HG03378 (cell line): ENCODE results near the gene HOXA5.

ENCODE experiments used
- ATAC-seq: cut with Tn5 transposase; IDR thresholded peaks from one replicate; pipeline ENCODE4 v1.9.1; 2021; ENCODE audit warnings: mild to moderate bottlenecking, moderate library complexity; ENCODE audit not compliant: unreplicated experiment

The HOXA5 gene

GRCh38 chr7:27149842-27150567, 6.5 kb upstream of the HOXA5 start:
- no peak for ATAC-seq

GRCh38 chr7:27148756-27149641, 5.5 kb upstream of the HOXA5 start:
- ATAC-seq = no peak

- no peak for ATAC-seq
These were observed 4.7 kb upstream of the HOXA5 start for GRCh38 chr7:27148031-27148755.

- ATAC-seq = no peak
These were observed 3.9 kb upstream of the HOXA5 start, which contains the start of gene HOXA6 for GRCh38 chr7:27147199-27148030. Gene HOXA6 (minus strand): TSS chr7:27147774. CDS start chr7:27147749, 25 bp downstream.

GRCh38 chr7:27146491-27147198, 3.2 kb upstream of the HOXA5 start:
- no peak for ATAC-seq

- no peak for ATAC-seq
These were observed 2.5 kb upstream of the HOXA5 start for GRCh38 chr7:27145914-27146412.

GRCh38 chr7:27145165-27145913, 1.9 kb upstream of the HOXA5 start:
- no peak for ATAC-seq

GRCh38 chr7:27144781-27145164, 1.3 kb upstream of the HOXA5 start:
- no peak for ATAC-seq

GRCh38 chr7:27143950-27144780, 684 bp upstream of the HOXA5 start:
- no peak for ATAC-seq

- ATAC-seq = no peak
These were observed 880 bp downstream of the HOXA5 start for GRCh38 chr7:27142580-27143022.

- no peak for ATAC-seq
These were observed 1.4 kb downstream of the HOXA5 start for GRCh38 chr7:27141923-27142579.

GRCh38 chr7:27141137-27141922, 2.2 kb downstream of the HOXA5 start:
- ATAC-seq = no peak

GRCh38 chr7:27140126-27140857, 3.2 kb downstream of the HOXA5 start:
- no peak for ATAC-seq

GRCh38 chr7:27139334-27140125, 4.0 kb downstream of the HOXA5 start:
- ATAC-seq = no peak

GRCh38 chr7:27138985-27139333, 4.5 kb downstream of the HOXA5 start:
- ATAC-seq = no peak
